Endothelial cell of umbilical vein (primary cell): Measurements from ENCODE around the gene C1QTNF8.

Experiments used
- EZH2 ChIP-seq: IDR thresholded peaks from 2 replicates; pipeline ENCODE4 v1.6.1; 2012; ENCODE audit warnings: borderline replicate concordance, low read depth, mild to moderate bottlenecking, moderate library complexity, low read length, inconsistent platforms; ENCODE audit not compliant: severe bottlenecking
- FOS ChIP-seq: IDR thresholded peaks from 2 replicates; pipeline ENCODE4 v1.6.1; 2011; ENCODE audit warnings: mild to moderate bottlenecking, low read length, moderate library complexity, borderline replicate concordance; ENCODE audit not compliant: insufficient read depth
- GATA2 ChIP-seq: IDR thresholded peaks from 2 replicates; pipeline ENCODE4 v1.7.0; 2011; ENCODE audit warnings: low read depth, mild to moderate bottlenecking, moderate library complexity, mixed read lengths, low read length; ENCODE audit not compliant: insufficient read length, insufficient read depth
- JUN ChIP-seq: IDR thresholded peaks from 2 replicates; pipeline ENCODE4 v1.6.1; 2011; ENCODE audit warnings: borderline replicate concordance, low read depth; ENCODE audit not compliant: insufficient read length, insufficient read depth
- MYC ChIP-seq: IDR thresholded peaks from one replicate; pipeline ENCODE4 v1.6.1; 2011; ENCODE audit warnings: mild to moderate bottlenecking, low read depth, low read length
- POLR2A ChIP-seq: IDR thresholded peaks from 2 replicates; pipeline ENCODE4 v1.6.1; 2012; ENCODE audit warnings: low read depth, mild to moderate bottlenecking, control low read depth, low read length
- POLR2AphosphoS5 ChIP-seq: IDR thresholded peaks from 2 replicates; pipeline ENCODE4 v1.6.1; 2012; ENCODE audit warnings: low read depth, mild to moderate bottlenecking, control low read depth, low read length, moderate library complexity; ENCODE audit not compliant: insufficient read depth
- TF ChIP-seq, protein P1 (sequence below), 2 donors: IDR thresholded peaks; 1 replicate in 1 of 2; 2 replicates in 1 of 2; pipeline ENCODE4 v1.5.1; 2011; ENCODE audit warnings: low read length in 2 of 2, mild to moderate bottlenecking in 2 of 2, moderate library complexity in 2 of 2, control low read depth in 1 of 2, inconsistent platforms in 1 of 2, low read depth in 1 of 2; ENCODE audit not compliant: insufficient read depth in 1 of 2; ENCODE audit errors: extremely low read depth in 1 of 2
- TF ChIP-seq, protein P2 (sequence below): IDR thresholded peaks from 2 replicates; pipeline ENCODE4 v1.6.1; 2011; ENCODE audit not compliant: insufficient read depth, insufficient read length

DNA sequence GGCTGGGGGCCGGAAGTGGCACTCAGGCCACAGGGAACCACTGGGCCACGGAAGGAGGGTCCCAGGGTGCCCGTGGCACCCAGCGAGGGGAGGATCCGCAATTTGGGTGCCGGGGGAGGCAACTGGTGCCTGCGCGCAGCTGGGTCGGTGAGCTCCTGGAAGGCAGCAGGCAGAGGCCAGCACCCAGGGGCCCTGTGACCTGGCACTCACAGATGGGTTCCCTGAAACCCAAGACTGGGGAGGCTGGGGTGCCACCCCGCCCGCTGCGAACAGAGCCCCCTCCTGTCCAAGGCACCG is 22.8 kb downstream of the C1QTNF8 start:
- TF ChIP-seq POLR2A (no peak), JUN (no peak), POLR2AphosphoS5 (no peak), EZH2 (no peak), FOS (no peak), GATA2 (no peak), MYC (no peak)
- TF ChIP-seq, protein P1, sequence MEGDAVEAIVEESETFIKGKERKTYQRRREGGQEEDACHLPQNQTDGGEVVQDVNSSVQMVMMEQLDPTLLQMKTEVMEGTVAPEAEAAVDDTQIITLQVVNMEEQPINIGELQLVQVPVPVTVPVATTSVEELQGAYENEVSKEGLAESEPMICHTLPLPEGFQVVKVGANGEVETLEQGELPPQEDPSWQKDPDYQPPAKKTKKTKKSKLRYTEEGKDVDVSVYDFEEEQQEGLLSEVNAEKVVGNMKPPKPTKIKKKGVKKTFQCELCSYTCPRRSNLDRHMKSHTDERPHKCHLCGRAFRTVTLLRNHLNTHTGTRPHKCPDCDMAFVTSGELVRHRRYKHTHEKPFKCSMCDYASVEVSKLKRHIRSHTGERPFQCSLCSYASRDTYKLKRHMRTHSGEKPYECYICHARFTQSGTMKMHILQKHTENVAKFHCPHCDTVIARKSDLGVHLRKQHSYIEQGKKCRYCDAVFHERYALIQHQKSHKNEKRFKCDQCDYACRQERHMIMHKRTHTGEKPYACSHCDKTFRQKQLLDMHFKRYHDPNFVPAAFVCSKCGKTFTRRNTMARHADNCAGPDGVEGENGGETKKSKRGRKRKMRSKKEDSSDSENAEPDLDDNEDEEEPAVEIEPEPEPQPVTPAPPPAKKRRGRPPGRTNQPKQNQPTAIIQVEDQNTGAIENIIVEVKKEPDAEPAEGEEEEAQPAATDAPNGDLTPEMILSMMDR (IDR thresholded peaks at IDR 0.05; ENCODE audit: extremely low read depth in 1 of 2, insufficient read depth in 1 of 2, low read depth in 1 of 2, low read length in 2 of 2): no peak
- TF ChIP-seq, protein P2, sequence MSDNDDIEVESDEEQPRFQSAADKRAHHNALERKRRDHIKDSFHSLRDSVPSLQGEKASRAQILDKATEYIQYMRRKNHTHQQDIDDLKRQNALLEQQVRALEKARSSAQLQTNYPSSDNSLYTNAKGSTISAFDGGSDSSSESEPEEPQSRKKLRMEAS: no peak
